ENCODE data around the gene SLF2.

- TF ChIP-seq CTCF (conservative IDR thresholded peaks at IDR 0.05) = no peak
- TF ChIP-seq ZFX (IDR thresholded peaks at IDR 0.05) = no peak
Observed at GRCh38 chr10:100988166-100988565, 75.4 kb downstream of the SLF2 start.

Measured in C4-2B (cell line).